LoVo (cell line): Measurements from ENCODE around the gene CALML4.

Experiments used
- DNase-seq: peaks from one replicate; pipeline ENCODE4 v3.0.0-alpha.2; 2016; ENCODE audit warnings: low spot score

The CALML4 gene

DNA sequence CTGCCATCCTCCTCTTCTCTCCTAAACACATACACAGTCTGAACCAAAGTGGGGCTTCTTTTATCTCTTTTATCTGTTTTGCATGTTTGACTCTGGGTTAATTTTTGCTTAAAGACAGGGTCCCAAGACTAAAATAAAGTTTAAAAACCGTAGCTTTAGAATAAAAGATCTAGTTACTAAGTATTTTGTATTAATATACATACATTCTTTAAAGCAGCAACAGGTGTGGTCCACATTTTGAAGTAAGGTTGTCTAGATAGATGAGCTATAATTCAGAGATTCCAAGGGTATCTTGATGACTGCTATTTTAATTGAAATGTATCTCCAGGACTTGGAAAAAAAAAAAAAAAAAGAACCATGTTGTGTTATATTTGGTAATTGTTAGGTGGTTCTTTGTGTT, 61.3 kb downstream of the CALML4 start:
- DNase-seq: no peak

DNA sequence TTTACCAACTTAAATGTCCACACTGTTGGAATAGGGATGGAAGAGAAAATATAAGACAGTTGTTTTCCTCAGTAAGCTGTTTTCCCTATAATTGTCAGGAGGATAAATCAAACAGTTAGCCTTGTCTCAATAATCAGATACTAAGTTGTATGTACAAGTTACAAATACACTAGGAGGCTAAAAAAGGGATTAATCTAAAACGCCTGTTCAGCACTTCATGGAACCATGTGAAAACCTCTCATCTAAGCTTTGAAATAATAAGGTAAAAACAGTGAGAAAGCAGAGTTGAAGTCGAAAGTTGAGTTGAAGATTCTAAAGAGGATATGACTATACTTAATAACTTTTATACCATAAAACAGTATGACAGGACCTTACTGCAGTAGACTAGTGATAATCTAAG, 62.0 kb downstream of the CALML4 start:
- no peak for DNase-seq
